Right atrium auricular region (tissue), 2 donors: ENCODE data around the gene RPS6KA4. TPM values are rescaled to one million over a fixed set of nuclear protein-coding genes. Genes with fewer than 3 reads are reported as not detected.

Experiments used
- DNase-seq: peaks from one replicate; pipeline ENCODE4 v3.0.0-alpha.2; 2019; ENCODE audit warnings: low spot score
- H3K27ac ChIP-seq, 2 donors: fragments of 200-600 bp; sonication (generic); 1 replicate in 1 of 2; 2 replicates in 1 of 2; pipeline ENCODE4 v1.5.1; 2016 to 2019
- H3K27me3 ChIP-seq, 2 donors: fragments of 200-600 bp; sonication (generic); one replicate each; pipeline versions ENCODE4 v1.5.1 to v1.6.0; 2017 to 2019
- H3K36me3 ChIP-seq: fragments of 200-600 bp; sonication (generic); one replicate; pipeline ENCODE4 v1.5.1; 2016
- H3K4me1 ChIP-seq, 2 donors: fragments of 200-600 bp; sonication (generic); one replicate each; pipeline versions ENCODE4 v1.5.1 to v1.6.0; 2017 to 2019
- H3K4me3 ChIP-seq, 2 donors: fragments of 200-600 bp; sonication (generic); 1 replicate in 1 of 2; 2 replicates in 1 of 2; pipeline ENCODE4 v1.5.1; 2017 to 2019; ENCODE audit warnings: mild to moderate bottlenecking in 1 of 2, moderate library complexity in 1 of 2
- H3K9me3 ChIP-seq, 2 donors: fragments of 200-600 bp; sonication (generic); one replicate each; pipeline ENCODE4 v1.5.1; 2019
- total RNA-seq, 2 donors: library from RNA; depleted of rRNA; stranded (reverse); fragments of >200 nt; gene quantifications; one replicate each; pipeline ENCODE4 v1.1.0, GENCODE V29; 2016
- TF ChIP-seq, protein P1 (sequence below), 2 donors: fragments of 200-600 bp; sonication (generic); IDR thresholded peaks; one replicate each; pipeline ENCODE4 v1.5.1; 2019; ENCODE audit warnings: antibody characterized with exemption in 2 of 2

RPS6KA4 gene
- total RNA-seq, 2 donors from 2014 or later = 11.4 to 22.2 TPM

DNA sequence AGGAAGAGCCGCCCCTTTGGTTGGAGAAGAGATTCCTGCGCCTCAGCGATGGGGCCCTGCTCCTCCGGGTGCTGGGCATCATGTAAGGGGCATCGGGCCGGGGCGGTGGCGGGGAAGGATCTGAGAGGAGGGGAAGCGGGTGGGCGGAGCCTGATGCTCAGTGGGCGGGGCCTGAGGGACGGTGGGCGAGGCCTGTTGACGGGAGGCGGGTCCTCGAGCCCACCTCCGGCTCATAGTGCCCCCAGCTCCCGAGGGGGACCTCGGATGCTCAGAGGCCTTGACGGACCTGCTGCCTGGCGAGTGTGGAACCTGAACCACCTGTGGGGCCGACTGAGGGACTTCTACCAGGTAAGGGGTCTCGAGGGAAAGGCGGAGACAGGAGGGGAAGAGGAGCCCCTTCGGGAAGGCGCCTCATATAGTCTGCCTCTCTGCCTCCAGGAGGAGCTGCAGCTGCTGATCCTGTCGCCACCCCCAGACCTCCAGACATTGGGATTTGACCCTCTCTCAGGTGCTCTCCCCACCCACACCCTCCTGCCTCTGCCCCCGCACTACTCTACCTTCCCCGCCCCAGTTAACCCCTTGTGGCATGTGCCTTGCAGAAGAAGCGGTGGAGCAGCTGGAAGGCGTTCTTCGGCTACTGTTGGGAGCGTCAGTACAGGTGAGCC, 18.2 kb upstream of the RPS6KA4 start:
- TF ChIP-seq, protein P1, sequence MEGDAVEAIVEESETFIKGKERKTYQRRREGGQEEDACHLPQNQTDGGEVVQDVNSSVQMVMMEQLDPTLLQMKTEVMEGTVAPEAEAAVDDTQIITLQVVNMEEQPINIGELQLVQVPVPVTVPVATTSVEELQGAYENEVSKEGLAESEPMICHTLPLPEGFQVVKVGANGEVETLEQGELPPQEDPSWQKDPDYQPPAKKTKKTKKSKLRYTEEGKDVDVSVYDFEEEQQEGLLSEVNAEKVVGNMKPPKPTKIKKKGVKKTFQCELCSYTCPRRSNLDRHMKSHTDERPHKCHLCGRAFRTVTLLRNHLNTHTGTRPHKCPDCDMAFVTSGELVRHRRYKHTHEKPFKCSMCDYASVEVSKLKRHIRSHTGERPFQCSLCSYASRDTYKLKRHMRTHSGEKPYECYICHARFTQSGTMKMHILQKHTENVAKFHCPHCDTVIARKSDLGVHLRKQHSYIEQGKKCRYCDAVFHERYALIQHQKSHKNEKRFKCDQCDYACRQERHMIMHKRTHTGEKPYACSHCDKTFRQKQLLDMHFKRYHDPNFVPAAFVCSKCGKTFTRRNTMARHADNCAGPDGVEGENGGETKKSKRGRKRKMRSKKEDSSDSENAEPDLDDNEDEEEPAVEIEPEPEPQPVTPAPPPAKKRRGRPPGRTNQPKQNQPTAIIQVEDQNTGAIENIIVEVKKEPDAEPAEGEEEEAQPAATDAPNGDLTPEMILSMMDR (IDR thresholded peaks at IDR 0.05) = no peak
- no peaks in the 10 kb centered on the region for H3K27me3 ChIP-seq
- DNase-seq = no peak
- no peak overlapping the region for H3K27ac ChIP-seq
- H3K9me3 ChIP-seq = no peaks in the 10 kb centered on the region
- H3K36me3 ChIP-seq = no peaks in the 10 kb centered on the region
- H3K4me3 ChIP-seq = peak overlapping the region; percentile 13 to 26
- H3K4me1 ChIP-seq = peaks cover 0 to 32% of the 10 kb centered on the region in 2 donors

DNA sequence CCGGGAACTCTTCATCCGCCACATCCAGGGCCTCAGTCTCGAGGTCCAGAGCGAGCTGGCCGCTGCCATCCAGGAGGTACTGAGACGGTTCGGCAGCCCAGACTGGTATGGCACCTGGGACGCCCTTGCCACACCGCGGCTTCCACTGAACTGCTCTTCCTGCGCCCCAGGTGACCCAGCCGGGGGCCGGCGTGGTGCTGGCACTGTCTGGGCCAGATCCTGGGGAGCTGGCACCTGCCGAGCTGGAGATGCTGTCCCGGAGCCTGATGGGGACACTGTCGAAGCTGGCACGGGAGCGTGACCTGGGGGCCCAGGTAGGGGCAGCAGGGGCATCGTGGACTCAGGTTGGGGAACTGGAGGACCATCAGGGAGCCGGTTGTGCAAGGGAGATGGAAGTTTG, 17.5 kb upstream of the RPS6KA4 start:
- Histone ChIP-seq H3K4me1 (peaks cover 0 to 32% of the 10 kb centered on the region in 2 donors), H3K36me3 (no peaks in the 10 kb centered on the region), H3K9me3 (no peaks in the 10 kb centered on the region), H3K4me3 (no peak overlapping the region), H3K27ac (no peak overlapping the region), H3K27me3 (no peaks in the 10 kb centered on the region)
- TF ChIP-seq, protein P1 (IDR thresholded peaks at IDR 0.05) = no peak
- no peak for DNase-seq

DNA sequence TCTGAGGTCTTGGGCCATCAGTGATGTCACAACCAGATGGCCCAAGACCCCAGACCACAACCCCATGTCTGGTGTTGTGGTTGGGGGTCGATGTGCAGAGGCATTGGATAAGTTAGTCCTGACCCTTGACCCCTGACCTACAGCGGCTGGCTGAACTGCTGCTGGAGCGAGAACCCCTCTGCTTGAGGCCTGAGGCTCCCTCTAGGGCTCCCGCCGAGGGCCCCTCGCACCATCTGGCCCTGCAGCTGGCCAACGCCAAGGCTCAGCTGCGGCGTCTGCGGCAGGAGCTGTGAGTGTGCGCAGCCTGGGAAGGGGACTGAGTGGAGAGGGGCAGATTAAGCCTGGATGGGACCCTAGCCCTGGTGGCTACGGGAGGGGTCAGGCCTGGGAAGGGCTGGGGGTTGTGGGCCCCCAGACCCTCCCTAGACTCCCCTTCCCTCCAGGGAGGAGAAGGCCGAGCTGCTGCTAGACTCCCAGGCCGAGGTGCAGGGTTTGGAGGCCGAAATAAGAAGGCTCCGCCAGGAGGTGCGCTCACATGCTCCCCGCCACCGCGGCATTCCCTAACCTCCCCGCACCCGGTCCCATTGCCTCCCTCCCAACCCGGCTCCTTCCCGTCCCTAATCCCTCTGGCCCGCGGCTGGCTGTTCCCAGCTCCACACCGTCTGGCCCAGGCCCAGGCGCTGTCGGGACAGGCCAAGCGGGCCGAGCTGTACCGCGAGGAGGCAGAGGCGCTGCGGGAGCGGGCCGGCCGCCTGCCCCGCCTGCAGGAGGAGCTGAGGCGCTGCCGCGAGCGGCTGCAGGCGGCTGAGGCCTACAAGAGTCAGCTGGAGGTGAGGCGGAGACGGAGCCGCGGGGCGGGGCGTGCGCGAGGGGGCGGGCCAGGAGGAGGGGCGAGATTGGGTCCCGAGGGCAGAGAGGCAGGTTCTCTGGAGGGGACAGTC, 16.8 kb upstream of the RPS6KA4 start:
- TF ChIP-seq, protein P1 (IDR thresholded peaks at IDR 0.05) = peak; percentile 28 to 69
- DNase-seq = peak; percentile 85
- Histone ChIP-seq H3K9me3 (no peaks in the 10 kb centered on the region), H3K27ac (peak overlapping the region; percentile 46 to 70), H3K4me3 (peak overlapping the region; percentile 6 to 42), H3K4me1 (peaks cover 0 to 32% of the 10 kb centered on the region in 2 donors), H3K27me3 (no peaks in the 10 kb centered on the region), H3K36me3 (no peaks in the 10 kb centered on the region)

DNA sequence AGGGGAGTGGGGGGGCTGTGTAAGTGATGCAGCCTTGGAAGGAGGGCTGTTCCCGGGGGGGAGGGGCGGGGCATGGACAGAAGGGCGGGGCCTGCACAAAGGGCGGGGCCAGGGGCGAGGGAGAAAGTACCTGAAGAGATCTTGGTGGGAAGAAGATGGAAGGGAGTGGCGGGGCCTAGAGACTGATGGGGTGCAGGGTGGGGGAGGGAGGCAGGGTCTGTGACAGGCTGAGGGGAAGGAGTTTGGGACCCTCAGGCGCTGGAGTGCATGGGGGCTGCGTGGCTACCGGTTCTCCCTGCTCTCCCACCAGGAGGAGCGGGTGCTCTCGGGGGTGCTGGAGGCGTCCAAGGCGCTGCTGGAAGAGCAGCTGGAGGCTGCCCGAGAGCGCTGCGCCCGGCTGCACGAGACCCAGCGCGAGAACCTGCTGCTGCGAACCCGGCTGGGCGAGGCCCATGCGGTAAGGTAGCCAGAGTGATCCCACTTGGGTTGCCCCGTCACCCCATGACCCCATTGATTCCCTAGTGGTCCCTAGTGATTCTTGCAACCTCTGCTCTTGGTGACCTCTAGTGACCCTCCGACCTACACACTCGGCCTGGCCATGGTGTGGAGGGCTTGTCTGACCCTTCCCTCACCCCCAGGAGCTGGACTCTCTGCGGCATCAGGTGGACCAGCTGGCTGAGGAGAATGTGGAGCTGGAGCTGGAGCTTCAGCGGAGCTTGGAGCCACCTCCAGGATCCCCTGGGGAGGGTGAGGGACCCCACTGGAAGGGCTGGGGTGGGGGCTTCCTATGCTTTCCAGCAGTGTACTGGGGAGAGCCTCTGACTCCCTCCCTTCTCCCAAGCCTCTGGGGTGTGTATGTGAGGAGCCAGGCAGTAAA, 15.9 kb upstream of the RPS6KA4 start:
- Histone ChIP-seq H3K9me3 (no peaks in the 10 kb centered on the region), H3K27ac (peak overlapping the region; percentile 46 to 70), H3K27me3 (no peaks in the 10 kb centered on the region), H3K36me3 (no peaks in the 10 kb centered on the region), H3K4me3 (peak overlapping the region; percentile 6 to 42), H3K4me1 (peaks cover 0 to 32% of the 10 kb centered on the region in 2 donors)
- TF ChIP-seq, protein P1 (IDR thresholded peaks at IDR 0.05) = no peak
- DNase-seq = no peak

DNA sequence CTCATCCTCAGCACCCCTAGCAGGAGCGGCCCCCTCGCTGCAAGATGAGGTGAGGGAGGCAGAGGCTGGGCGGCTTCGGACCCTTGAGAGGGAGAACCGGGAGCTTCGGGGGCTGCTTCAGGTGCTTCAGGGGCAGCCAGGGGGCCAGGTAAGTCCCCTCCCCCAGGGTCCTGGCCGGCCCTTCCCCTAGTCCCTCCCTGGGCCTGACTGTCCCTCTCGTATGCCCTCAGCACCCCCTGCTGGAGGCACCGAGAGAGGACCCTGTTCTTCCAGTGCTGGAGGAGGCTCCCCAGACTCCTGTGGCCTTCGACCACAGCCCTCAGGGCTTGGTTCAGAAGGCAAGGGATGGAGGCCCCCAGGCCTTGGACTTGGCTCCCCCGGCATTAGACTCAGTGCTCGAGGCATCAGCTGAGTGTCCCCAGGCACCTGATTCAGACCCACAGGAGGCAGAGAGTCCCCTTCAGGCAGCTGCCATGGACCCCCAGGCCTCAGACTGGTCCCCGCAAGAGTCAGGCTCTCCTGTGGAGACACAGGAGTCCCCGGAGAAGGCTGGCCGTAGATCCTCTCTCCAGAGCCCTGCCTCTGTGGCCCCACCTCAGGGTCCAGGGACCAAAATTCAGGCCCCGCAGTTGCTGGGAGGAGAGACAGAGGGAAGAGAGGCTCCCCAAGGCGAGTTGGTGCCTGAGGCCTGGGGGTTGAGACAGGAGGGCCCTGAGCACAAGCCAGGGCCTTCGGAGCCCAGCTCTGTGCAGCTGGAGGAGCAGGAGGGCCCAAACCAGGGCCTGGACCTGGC, 15.0 kb upstream of the RPS6KA4 start:
- Histone ChIP-seq H3K36me3 (no peaks in the 10 kb centered on the region), H3K27me3 (no peaks in the 10 kb centered on the region), H3K27ac (no peak overlapping the region), H3K4me3 (no peak overlapping the region), H3K9me3 (no peaks in the 10 kb centered on the region), H3K4me1 (peaks cover 0 to 32% of the 10 kb centered on the region in 2 donors)
- TF ChIP-seq, protein P1 (IDR thresholded peaks at IDR 0.05) = peak in 1 of 2 donors; percentile 40
- no peak for DNase-seq
